Keratinocyte (primary cell): Measurements from ENCODE around the gene MCUB.
"Not testable (repeated sequence)": the region's sequence is repeated elsewhere in the genome, so short reads cannot be mapped to it uniquely, and the experiment has no call there.

Experiments used
- CTCF ChIP-seq, 3 experiments: IDR thresholded peaks in 1 of 3; conservative IDR thresholded peaks in 1 of 3; optimal IDR thresholded peaks in 1 of 3; 2 replicates in 2 of 3; 3 replicates in 1 of 3; pipeline versions ENCODE3 to v1.5.1; 2011; ENCODE audit warnings: low read length in 3 of 3, mild to moderate bottlenecking in 3 of 3, moderate library complexity in 2 of 3, control low read depth in 1 of 3, inconsistent platforms in 1 of 3; ENCODE audit not compliant: insufficient read depth in 2 of 3; ENCODE audit errors: extremely low read depth in 1 of 3
- EZH2 ChIP-seq: IDR thresholded peaks from one replicate; pipeline ENCODE4 v1.6.1; 2012; ENCODE audit warnings: inconsistent platforms, mild to moderate bottlenecking, low read length, moderate library complexity

DNA sequence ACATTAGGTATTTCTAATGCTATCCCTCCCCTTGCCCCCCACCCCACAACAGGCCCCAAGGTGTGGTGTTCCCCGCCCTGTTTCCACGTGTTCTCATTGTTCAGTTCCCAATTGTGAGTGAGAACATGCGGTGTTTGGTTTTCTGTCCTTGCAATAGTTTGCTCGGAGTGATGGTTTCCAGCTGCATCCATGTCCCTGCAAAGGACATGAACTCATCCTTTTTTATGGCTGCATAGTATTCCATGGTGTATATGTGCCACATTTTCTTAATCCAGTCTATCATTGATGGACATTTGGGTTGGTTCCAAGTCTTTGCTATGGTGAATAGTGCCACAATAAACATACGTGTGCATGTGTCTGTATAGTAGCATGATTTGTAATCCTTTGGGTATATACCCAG is 20.0 kb downstream of the MCUB start:
- TF ChIP-seq CTCF (optimal IDR thresholded peaks at IDR 0.05 in 1 of 3, IDR thresholded peaks at IDR 0.05 in 1 of 3, conservative IDR thresholded peaks at IDR 0.05 in 1 of 3; ENCODE audit: extremely low read depth in 1 of 3, insufficient read depth in 2 of 3, low read length in 3 of 3); EZH2: not testable (repeated sequence)
